Measurements from ENCODE around the gene SLC66A2.

Gene SLC66A2

DNA sequence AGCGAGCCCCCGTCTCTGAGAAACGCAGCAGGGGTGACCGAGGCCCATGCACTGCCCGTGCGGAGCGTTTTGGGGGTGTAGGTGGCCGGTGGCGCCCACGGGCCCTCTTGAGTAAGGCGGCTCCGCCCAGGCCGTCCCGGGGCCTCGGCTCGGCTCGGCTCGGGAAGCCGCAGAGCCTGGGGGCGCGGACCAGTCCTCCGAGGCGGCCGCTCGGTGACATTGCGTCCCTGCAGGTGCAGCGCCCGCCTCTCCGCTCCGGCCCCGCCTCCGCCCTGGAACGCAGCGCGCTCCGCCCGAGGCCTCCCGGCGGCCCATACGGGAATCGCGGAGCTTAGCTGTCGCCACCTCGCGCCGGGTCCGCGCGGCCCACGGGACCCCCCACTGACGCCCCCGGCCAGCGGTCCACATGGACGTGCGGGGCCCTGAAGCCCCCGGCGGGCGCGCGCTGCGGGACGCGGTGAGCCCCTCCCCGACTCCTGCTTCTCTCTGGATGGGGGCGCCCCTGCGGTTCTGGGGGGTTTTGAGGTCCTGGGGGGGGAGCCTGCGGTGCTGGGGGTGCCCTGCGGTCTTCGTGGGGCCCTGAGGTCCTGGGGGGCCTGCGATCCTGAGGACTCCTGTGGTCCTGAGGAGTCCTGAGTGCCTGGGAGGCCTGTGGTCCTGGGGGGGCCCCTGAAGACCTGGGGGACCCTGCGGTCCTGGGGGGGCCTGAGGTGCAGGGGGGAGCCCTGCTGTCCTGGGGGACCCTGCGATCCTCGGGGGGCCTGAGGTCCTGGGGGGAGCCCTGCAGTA lies 13.1 kb upstream of the SLC66A2 start, which contains the start of gene HSBP1L1:
Gene HSBP1L1 (plus strand): TSS at position 314 of the 789 bp plus-strand sequence. CDS start 93 bp downstream, at position 407.
- POLR2A ChIA-PET, result no interaction called here
- H3K4me3 ChIP-seq (ENCODE audit: low read depth, low read length), result peak within 1 kb of the TSS; percentile 60
- CTCF ChIA-PET, result interaction anchor here (0.6 kb wide), 1 partner anchor 22 kb away, joined by 3 read pairs; no protein-coding TSS in a partner anchor
- no peak for DNase-seq (ENCODE audit: low read depth, low spot score)
- TF ChIP-seq, protein P1, sequence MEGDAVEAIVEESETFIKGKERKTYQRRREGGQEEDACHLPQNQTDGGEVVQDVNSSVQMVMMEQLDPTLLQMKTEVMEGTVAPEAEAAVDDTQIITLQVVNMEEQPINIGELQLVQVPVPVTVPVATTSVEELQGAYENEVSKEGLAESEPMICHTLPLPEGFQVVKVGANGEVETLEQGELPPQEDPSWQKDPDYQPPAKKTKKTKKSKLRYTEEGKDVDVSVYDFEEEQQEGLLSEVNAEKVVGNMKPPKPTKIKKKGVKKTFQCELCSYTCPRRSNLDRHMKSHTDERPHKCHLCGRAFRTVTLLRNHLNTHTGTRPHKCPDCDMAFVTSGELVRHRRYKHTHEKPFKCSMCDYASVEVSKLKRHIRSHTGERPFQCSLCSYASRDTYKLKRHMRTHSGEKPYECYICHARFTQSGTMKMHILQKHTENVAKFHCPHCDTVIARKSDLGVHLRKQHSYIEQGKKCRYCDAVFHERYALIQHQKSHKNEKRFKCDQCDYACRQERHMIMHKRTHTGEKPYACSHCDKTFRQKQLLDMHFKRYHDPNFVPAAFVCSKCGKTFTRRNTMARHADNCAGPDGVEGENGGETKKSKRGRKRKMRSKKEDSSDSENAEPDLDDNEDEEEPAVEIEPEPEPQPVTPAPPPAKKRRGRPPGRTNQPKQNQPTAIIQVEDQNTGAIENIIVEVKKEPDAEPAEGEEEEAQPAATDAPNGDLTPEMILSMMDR (IDR thresholded peaks at IDR 0.05; ENCODE audit: insufficient read depth, low read length, missing control alignments), result peak; percentile 19

DNA sequence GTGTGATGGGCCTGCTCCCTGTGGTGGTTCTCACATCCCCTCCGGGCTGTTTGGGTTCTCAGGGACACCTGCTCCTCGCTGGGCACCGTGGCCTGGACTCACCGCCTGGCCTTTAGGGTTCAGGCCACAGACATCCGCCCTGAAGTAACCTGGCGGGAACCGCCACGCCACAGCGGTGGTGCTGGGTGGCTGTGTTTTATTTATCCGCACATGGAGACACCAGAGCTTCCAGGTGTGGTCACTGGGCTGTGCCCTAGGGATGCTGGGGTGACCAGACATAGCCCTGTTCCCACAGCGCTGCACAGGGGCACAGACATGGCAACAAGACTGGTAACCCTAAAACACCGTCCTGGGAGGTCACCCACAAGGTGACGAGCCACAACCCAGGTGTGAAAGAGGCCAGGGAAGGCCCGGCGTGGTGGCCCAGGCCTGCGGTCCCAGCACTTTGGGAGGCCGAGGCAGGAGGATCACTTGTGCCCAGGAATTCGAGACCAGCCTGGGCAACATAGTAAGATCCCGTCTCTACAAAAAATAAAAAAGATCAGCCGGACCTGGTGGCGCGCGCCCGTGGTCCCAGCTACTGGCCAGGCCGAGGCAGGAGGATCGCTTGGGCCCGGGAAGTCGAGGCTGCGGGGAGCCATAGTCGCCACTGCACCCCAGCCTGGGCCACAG lies 12.3 kb upstream of the SLC66A2 start:
- ChIA-PET CTCF (no interaction called here), POLR2A (no interaction called here)
- TF ChIP-seq, protein P1 (IDR thresholded peaks at IDR 0.05; ENCODE audit: insufficient read depth, low read length, missing control alignments), result no peak
- DNase-seq (ENCODE audit: low read depth, low spot score), result no peak
- H3K4me3 ChIP-seq (ENCODE audit: low read depth, low read length), result peak overlapping the region; percentile 60

DNA sequence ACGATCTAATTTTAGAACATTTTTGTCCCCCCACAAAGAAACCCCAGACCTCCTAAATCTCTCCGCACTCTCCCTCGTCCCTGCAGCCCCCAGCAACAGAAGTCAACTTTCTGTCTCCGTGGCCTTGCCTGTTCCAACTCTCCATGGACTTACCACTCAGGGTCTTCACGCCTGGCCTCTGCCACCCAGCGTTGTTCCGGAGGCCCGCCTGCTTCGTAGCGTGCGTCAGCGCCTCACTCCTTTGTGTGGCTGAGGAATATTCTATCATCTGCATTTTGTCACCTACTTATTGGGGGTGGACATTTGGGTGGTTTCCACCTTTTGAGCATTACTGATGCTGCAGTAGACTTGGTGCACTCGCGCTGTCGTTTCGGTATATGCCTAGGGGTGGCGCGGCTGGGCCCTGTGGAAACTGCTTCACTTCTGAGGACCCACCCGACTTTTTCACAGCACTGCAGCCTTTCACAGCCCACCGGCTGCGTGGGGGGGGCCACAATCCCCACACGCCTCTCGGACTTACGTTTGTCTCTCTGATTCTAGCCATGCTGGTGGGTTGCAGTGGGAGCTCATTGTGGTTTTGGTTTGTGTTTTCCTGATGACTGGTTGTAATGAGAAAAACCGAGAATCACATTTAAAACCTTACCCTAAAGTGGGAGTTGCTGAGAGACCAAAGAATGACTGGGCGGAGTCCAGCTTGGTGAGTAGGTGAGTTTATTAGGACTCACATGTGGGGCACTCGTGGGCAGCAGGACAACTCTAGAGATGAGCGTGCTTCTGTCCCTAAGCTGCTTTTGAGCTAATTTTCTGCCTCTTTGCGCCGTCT lies 11.6 kb upstream of the SLC66A2 start:
- POLR2A ChIA-PET, result no interaction called here
- DNase-seq (ENCODE audit: low read depth, low spot score), result no peak
- CTCF ChIA-PET, result no interaction called here
- TF ChIP-seq, protein P1 (IDR thresholded peaks at IDR 0.05; ENCODE audit: insufficient read depth, low read length, missing control alignments), result no peak
- H3K4me3 ChIP-seq (ENCODE audit: low read depth, low read length), result no peak overlapping the region

DNA sequence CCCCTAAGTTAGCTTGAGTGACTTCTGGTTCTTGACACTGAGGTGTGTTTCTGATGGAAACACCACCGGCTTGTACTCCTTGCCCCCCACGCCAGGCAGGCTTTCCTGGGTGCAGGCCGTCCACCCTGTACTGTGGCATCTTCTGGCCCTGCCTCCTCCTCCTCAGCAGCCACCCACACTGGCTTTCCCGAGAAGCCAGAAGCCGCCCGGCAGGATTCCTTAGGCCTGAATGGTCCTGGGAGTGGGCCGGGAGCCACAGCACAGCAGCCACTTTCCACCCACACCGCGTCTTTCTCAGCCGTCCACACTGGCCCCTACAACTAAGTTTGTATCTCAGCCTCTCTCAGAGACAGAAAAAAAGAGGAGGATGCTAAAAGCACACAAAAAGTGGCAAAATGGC lies 10.9 kb upstream of the SLC66A2 start:
- CTCF ChIA-PET, result no interaction called here
- TF ChIP-seq, protein P1 (IDR thresholded peaks at IDR 0.05; ENCODE audit: insufficient read depth, low read length, missing control alignments), result no peak
- no peak overlapping the region for H3K4me3 ChIP-seq (ENCODE audit: low read depth, low read length)
- POLR2A ChIA-PET, result interaction anchor here (1.6 kb wide), 1 partner anchor 10 kb away, joined by 4 read pairs; no protein-coding TSS in a partner anchor
- no peak for DNase-seq (ENCODE audit: low read depth, low spot score)

DNA sequence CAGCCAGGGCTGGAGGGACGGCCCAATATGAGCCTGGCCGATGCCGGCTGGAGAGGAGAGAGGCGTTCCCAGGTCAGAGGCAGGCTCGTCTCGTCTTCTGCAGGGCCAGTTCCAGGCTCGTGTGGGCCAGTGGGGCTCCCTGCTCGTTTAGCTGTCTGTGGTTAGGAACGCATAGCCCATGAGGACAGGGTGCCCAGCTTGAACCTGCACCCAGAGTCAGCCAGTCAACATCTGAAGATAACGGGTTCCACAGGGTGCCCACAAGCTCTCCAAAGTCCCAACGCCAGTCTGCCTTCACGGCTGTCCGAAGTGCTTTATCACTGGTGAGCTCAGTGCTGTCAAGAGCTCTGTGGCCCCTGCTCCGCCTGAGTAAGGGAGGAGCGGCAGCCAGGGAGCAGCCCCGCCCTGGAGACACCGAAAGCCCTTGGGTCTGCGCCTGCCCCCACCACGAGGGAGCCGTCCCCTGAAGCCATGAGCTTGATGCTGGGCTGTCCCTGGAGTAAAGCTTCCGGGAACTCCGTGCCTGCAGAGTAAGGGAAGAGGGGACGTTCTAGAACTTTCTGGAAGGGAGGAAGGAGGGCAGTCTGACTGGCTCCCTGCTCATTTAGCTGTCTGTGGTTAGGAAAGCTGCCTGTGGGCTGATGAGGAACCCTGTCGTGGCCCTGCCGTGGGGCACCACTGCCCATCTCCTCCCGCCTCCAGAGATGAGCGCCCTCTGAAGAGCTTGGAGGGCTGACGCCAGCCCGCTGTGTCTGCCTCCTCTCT lies 10.3 kb upstream of the SLC66A2 start:
- TF ChIP-seq, protein P1 (IDR thresholded peaks at IDR 0.05; ENCODE audit: insufficient read depth, low read length, missing control alignments), result no peak
- no peak for DNase-seq (ENCODE audit: low read depth, low spot score)
- H3K4me3 ChIP-seq (ENCODE audit: low read depth, low read length), result no peak overlapping the region
- ChIA-PET POLR2A (interaction anchor here (1.6 kb wide), 1 partner anchor 9 kb away, joined by 4 read pairs; no protein-coding TSS in a partner anchor), CTCF (no interaction called here)
